GM12891 (cell line): ENCODE data around the gene STYXL2.

Experiments
- POLR2A ChIP-seq: IDR thresholded peaks from 2 replicates; pipeline ENCODE4 v1.6.1; 2011; ENCODE audit warnings: low read depth, low read length, control low read depth
- POLR2AphosphoS5 ChIP-seq: IDR thresholded peaks from 2 replicates; pipeline ENCODE4 v1.6.1; 2011; ENCODE audit warnings: low read depth, low read length, control low read depth
- SPI1 ChIP-seq: IDR thresholded peaks from 2 replicates; pipeline ENCODE4 v1.6.1; 2011; ENCODE audit warnings: low read depth, low read length, control low read depth
- TAF1 ChIP-seq: IDR thresholded peaks from 2 replicates; pipeline ENCODE4 v1.6.1; 2011; ENCODE audit warnings: low read depth, low read length, control low read depth

DNA sequence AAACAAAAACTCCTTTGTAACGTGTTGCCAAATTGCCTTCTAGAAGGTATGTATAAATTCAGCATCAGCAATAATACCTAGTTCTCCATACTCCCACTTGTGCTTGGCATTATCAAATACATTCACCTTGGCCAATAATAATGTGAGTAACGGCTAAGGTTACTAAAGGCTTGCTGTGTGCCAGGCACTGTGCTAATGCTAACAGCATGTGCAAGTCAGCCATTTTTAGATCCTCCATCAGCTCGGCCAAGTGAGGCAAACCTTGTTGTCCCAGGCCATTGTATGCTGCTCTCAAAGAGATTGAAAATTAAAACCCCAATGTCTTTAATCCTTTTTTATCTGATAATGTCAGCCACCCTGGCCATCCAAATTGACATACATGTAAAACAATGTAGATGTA is 48.1 kb downstream of the STYXL2 start:
- TF ChIP-seq TAF1 (no peak), POLR2A (no peak), POLR2AphosphoS5 (no peak), SPI1 (no peak)
